HepG2 (cell line): ENCODE data around the gene ESYT2. TPM values are rescaled to one million over a fixed set of nuclear protein-coding genes. Genes with fewer than 3 reads are reported as not detected.
A peak's percentile ranks its signal among the peaks of the same experiment; 100 is the strongest.

Experiments
- ARNTL ChIP-seq: sonication (generic); formaldehyde crosslinking; IDR thresholded peaks from 2 replicates; pipeline ENCODE4 v1.4.0; 2020; ENCODE audit warnings: mild to moderate bottlenecking, missing genetic modification reagents
- FOXJ3 ChIP-seq: sonication (generic); formaldehyde crosslinking; IDR thresholded peaks from 2 replicates; pipeline ENCODE4 v1.4.0; 2020; ENCODE audit warnings: missing genetic modification reagents, mild to moderate bottlenecking, borderline replicate concordance
- GABPA ChIP-seq, 2 experiments: IDR thresholded peaks; 2 replicates each; pipeline ENCODE4 v1.6.1; 2011 to 2016; ENCODE audit warnings: low read depth in 2 of 2, low read length in 1 of 2, missing biosample characterization in 1 of 2, missing genetic modification characterization in 1 of 2
- GATAD1 ChIP-seq: IDR thresholded peaks from 2 replicates; pipeline ENCODE4 v1.6.1; 2016; ENCODE audit warnings: missing genetic modification reagents, missing compliant biosample characterization
- HNRNPH1 ChIP-seq: fragments of 200-400 bp; formaldehyde crosslinking; optimal IDR thresholded peaks from 2 replicates; pipeline ENCODE3; 2017; ENCODE audit warnings: mild to moderate bottlenecking, low read depth, low read length
- PHF8 ChIP-seq: sonication (generic); formaldehyde crosslinking; IDR thresholded peaks from 2 replicates; pipeline ENCODE4 v1.5.0; 2020; ENCODE audit warnings: missing genetic modification reagents
- RFXAP ChIP-seq: sonication (generic); formaldehyde crosslinking; IDR thresholded peaks from 2 replicates; pipeline ENCODE4 v1.4.0; 2020; ENCODE audit warnings: missing genetic modification reagents, borderline replicate concordance
- SATB2 ChIP-seq: sonication (generic); formaldehyde crosslinking; IDR thresholded peaks from 2 replicates; pipeline ENCODE4 v1.5.0; 2020; ENCODE audit warnings: missing genetic modification reagents
- SCMH1 ChIP-seq: sonication (generic); formaldehyde crosslinking; IDR thresholded peaks from 2 replicates; pipeline ENCODE4 v1.9.0; 2021; ENCODE audit warnings: missing genetic modification reagents, mild to moderate bottlenecking, borderline replicate concordance
- SIN3A ChIP-seq: IDR thresholded peaks from 2 replicates; pipeline ENCODE4 v1.6.1; 2011; ENCODE audit warnings: low read depth, mild to moderate bottlenecking, control low read depth, low read length, borderline replicate concordance
- TCF7 ChIP-seq: sonication (generic); IDR thresholded peaks from 2 replicates; pipeline ENCODE4 v1.6.1; 2016; ENCODE audit warnings: antibody characterized with exemption, low read depth
- ZBED4 ChIP-seq: sonication (generic); formaldehyde crosslinking; IDR thresholded peaks from 2 replicates; pipeline ENCODE4 v1.4.0; 2020; ENCODE audit warnings: missing genetic modification reagents, borderline replicate concordance
- ZFX ChIP-seq: sonication (generic); formaldehyde crosslinking; IDR thresholded peaks from 2 replicates; pipeline ENCODE4 v1.4.0; 2020; ENCODE audit warnings: mild to moderate bottlenecking, low read depth, missing genetic modification reagents, moderate library complexity
- ZNF225 ChIP-seq: sonication (generic); formaldehyde crosslinking; IDR thresholded peaks from 2 replicates; pipeline ENCODE4 v1.4.0; 2020; ENCODE audit warnings: mild to moderate bottlenecking, missing genetic modification reagents
- ZNF333 ChIP-seq: sonication (generic); formaldehyde crosslinking; IDR thresholded peaks from 2 replicates; pipeline ENCODE4 v1.4.0; 2020; ENCODE audit warnings: mild to moderate bottlenecking, missing genetic modification reagents, borderline replicate concordance
- ZNF343 ChIP-seq: sonication (generic); formaldehyde crosslinking; IDR thresholded peaks from 2 replicates; pipeline ENCODE4 v1.4.0; 2020; ENCODE audit warnings: mild to moderate bottlenecking, missing genetic modification reagents
- ZNF44 ChIP-seq: sonication (generic); formaldehyde crosslinking; IDR thresholded peaks from 2 replicates; pipeline ENCODE4 v1.5.1; 2020; ENCODE audit warnings: mild to moderate bottlenecking, missing genetic modification reagents
- polyA plus RNA-seq, 8 experiments: library from polyadenylated mRNA; depleted of rRNA in 3 of 8; stranded (reverse) in 7 of 8; unstranded in 1 of 8; fragments of >200 nt; fragmentation: Illumina TruSeq in 4 of 8; extraction: Trizol in 4 of 8; gene quantifications; 2 replicates each; pipeline versions ENCODE4 v1.2.1 to v1.2.3, GENCODE V29; 2011 to 2016; ENCODE audit warnings: low read depth in 4 of 8, missing spikeins in 1 of 8, mixed read lengths in 1 of 8; ENCODE audit not compliant: insufficient read depth in 1 of 8
- total RNA-seq, 5 experiments: library from RNA; depleted of rRNA; stranded (reverse); fragments of >200 nt; fragmentation: Illumina TruSeq; extraction: Trizol; gene quantifications; 2 replicates each; pipeline ENCODE4 v1.2.3, GENCODE V29; 2016; ENCODE audit warnings: low read depth in 1 of 5
- TF ChIP-seq, protein P1 (sequence below): conservative IDR thresholded peaks from 2 replicates; pipeline ENCODE4 v1.6.1; 2018; ENCODE audit warnings: missing genetic modification reagents
- TF ChIP-seq, protein P2 (sequence below): sonication (generic); formaldehyde crosslinking; IDR thresholded peaks from 2 replicates; pipeline ENCODE4 v1.4.0; 2020; ENCODE audit warnings: mild to moderate bottlenecking, missing genetic modification reagents
- TF ChIP-seq, protein P3 (sequence below): sonication (generic); formaldehyde crosslinking; IDR thresholded peaks from 2 replicates; pipeline ENCODE4 v1.5.0; 2020; ENCODE audit warnings: missing genetic modification reagents
- TF ChIP-seq, protein P4 (sequence below): sonication (generic); formaldehyde crosslinking; IDR thresholded peaks from 2 replicates; pipeline ENCODE4 v1.5.0; 2020; ENCODE audit warnings: missing genetic modification reagents

Gene ESYT2
- total and polyA plus RNA-seq, 2 of the 13 experiments (the other 11 are each of a cell fraction or from before 2014, with no cell fraction given): 28.5 to 37.3 TPM

DNA sequence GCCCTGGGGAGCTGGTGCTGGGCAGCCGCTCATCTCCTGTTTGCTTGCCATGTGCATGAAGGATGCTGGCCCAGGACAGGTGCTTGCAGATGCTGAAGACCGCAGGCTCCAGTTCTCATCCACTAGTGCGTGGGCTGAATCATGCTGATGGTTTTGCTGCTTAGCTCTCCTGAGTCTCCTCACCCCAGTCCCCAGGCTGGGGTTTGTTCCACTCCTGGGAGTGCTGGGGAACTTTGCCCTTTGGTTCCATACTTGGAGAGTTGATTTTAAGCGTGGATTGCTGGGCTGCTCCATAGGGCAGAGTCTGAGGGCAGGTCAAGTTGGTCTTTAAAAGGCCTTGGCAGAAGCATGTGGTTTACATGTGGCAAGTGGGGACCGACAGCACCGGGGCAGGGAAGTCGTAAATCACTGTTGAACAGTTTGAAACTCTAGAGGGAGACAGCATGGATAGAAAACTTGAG is 36.2 kb upstream of the ESYT2 start (continued):
- TF ChIP-seq ZNF343 (CRISPR knock-in tag) (no peak), SCMH1 (CRISPR knock-in tag) (no peak), PHF8 (CRISPR knock-in tag) (no peak), ARNTL (CRISPR knock-in tag) (0 out of 2 replicates have a peak, but pooled peaks have one; percentile 33), SATB2 (CRISPR knock-in tag) (0 out of 2 replicates have a peak, but pooled peaks have one; percentile 29), ZNF225 (CRISPR knock-in tag) (no peak), ZNF333 (CRISPR knock-in tag) (no peak), HNRNPH1 (no peak), ZBED4 (no peak), RFXAP (CRISPR knock-in tag) (no peak), SIN3A (no peak), GATAD1 (CRISPR knock-in tag) (no peak), ZFX (CRISPR knock-in tag) (peak; percentile 60), FOXJ3 (CRISPR knock-in tag) (no peak), GABPA (IDR thresholded peaks at IDR 0.05; ENCODE audit: low read depth, low read length) (no peak), GABPA (CRISPR knock-in tag; IDR thresholded peaks at IDR 0.05; ENCODE audit: low read depth) (peak; percentile 26; the same call in 1 of the 2 replicates), ZNF44 (CRISPR knock-in tag) (no peak), TCF7 (no peak)
- TF ChIP-seq, protein P1, sequence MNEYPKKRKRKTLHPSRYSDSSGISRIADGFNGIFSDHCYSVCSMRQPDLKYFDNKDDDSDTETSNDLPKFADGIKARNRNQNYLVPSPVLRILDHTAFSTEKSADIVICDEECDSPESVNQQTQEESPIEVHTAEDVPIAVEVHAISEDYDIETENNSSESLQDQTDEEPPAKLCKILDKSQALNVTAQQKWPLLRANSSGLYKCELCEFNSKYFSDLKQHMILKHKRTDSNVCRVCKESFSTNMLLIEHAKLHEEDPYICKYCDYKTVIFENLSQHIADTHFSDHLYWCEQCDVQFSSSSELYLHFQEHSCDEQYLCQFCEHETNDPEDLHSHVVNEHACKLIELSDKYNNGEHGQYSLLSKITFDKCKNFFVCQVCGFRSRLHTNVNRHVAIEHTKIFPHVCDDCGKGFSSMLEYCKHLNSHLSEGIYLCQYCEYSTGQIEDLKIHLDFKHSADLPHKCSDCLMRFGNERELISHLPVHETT (CRISPR knock-in tag): 0 out of 2 replicates have a peak, but pooled peaks have one; percentile 47
- TF ChIP-seq, protein P2, sequence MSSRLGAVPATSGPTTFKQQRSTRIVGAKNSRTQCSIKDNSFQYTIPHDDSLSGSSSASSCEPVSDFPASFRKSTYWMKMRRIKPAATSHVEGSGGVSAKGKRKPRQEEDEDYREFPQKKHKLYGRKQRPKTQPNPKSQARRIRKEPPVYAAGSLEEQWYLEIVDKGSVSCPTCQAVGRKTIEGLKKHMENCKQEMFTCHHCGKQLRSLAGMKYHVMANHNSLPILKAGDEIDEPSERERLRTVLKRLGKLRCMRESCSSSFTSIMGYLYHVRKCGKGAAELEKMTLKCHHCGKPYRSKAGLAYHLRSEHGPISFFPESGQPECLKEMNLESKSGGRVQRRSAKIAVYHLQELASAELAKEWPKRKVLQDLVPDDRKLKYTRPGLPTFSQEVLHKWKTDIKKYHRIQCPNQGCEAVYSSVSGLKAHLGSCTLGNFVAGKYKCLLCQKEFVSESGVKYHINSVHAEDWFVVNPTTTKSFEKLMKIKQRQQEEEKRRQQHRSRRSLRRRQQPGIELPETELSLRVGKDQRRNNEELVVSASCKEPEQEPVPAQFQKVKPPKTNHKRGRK (CRISPR knock-in tag): no peak
- TF ChIP-seq, protein P3, sequence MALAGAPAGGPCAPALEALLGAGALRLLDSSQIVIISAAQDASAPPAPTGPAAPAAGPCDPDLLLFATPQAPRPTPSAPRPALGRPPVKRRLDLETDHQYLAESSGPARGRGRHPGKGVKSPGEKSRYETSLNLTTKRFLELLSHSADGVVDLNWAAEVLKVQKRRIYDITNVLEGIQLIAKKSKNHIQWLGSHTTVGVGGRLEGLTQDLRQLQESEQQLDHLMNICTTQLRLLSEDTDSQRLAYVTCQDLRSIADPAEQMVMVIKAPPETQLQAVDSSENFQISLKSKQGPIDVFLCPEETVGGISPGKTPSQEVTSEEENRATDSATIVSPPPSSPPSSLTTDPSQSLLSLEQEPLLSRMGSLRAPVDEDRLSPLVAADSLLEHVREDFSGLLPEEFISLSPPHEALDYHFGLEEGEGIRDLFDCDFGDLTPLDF: no peak
- TF ChIP-seq, protein P4, sequence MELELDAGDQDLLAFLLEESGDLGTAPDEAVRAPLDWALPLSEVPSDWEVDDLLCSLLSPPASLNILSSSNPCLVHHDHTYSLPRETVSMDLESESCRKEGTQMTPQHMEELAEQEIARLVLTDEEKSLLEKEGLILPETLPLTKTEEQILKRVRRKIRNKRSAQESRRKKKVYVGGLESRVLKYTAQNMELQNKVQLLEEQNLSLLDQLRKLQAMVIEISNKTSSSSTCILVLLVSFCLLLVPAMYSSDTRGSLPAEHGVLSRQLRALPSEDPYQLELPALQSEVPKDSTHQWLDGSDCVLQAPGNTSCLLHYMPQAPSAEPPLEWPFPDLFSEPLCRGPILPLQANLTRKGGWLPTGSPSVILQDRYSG: 0 out of 2 replicates have a peak, but pooled peaks have one; percentile 73
